SK-N-DZ (cell line): ENCODE data around the gene TBC1D22A. TPM values are rescaled to one million over a fixed set of nuclear protein-coding genes. Genes with fewer than 3 reads are reported as not detected.
"Not testable (repeated sequence)": the region's sequence is repeated elsewhere in the genome, so short reads cannot be mapped to it uniquely, and the experiment has no call there.

ENCODE experiments used
- DNase-seq: peaks from one replicate; pipeline ENCODE4 v3.0.0-alpha.2; 2015; ENCODE audit warnings: low spot score
- polyA plus RNA-seq, 2 experiments: library from polyadenylated mRNA; depleted of rRNA; stranded (reverse); fragments of >200 nt; gene quantifications; 2 replicates each; pipeline ENCODE4 v1.2.3, GENCODE V29; 2014

Gene TBC1D22A, protein sequence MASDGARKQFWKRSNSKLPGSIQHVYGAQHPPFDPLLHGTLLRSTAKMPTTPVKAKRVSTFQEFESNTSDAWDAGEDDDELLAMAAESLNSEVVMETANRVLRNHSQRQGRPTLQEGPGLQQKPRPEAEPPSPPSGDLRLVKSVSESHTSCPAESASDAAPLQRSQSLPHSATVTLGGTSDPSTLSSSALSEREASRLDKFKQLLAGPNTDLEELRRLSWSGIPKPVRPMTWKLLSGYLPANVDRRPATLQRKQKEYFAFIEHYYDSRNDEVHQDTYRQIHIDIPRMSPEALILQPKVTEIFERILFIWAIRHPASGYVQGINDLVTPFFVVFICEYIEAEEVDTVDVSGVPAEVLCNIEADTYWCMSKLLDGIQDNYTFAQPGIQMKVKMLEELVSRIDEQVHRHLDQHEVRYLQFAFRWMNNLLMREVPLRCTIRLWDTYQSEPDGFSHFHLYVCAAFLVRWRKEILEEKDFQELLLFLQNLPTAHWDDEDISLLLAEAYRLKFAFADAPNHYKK
- 6.1 and 11.8 TPM in 2 replicates for polyA plus RNA-seq (2014; cell fraction: cytosol; rRNA removed)
- polyA plus RNA-seq (2014; cell fraction: nucleus; rRNA removed) = 5.7 and 8.3 TPM in 2 replicates

DNA sequence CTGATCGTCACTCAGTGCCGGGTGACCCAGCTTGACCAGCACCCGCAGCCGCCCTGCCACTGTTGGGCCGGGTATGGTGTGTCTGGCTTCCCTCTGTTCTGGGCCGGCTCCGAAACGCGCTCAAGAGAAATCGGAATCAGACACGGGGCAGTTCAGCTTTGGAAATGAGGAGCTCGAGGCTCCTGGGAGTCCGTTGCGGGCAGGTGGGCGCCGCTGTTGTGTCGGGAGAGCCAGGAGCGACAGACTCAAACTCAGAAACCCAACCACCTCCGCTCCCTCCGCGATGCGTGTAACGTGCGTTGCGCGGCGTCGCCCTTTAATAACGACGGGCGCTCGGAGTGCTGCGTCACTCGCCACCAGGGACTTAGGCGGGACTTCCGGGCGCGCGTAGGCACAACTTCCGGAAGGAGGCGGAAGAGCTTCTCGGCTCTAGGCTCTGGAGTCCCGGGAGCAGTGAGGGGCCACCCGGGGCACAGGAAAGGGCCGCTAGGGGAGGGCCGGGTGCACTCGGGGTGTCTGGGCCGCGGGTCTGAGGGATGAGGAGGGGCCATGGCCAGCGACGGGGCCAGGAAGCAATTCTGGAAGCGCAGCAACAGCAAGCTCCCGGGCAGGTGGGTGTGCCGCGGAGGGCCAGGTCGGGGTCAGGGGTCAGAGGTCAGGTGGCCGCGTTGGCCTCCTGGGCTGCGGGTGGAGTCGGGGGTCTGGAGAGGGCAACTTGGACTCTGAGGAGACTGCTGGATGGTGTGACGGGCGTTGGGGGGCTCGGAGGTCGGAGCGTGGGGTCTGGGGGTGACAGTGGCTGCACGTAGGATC is at the start of gene TBC1D22A:
Gene TBC1D22A, plus strand, starts transcription at position 413 of the 813 bp plus-strand sequence. Its CDS starts 137 bp downstream, at position 550.
- DNase-seq = peak; percentile 95

DNA sequence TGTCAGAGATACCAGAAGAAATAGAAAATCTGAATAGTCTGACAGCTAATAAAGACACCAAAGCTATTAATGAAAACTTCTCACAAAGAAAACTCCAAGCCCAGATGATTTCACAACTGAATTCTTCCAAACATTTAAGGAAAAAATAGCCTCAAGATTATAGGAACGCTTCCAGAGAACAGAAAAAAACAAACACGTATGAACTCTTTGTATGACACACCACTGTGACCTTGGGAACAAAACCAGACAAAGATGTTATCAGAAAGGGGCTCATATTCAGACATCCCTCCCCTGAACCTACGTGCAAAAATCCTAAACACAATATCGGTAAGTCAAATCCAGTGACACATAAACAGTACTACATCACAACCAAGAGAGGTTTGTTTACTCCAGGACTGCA is 47.9 kb upstream of the TBC1D22A start:
- no peak for DNase-seq

DNA sequence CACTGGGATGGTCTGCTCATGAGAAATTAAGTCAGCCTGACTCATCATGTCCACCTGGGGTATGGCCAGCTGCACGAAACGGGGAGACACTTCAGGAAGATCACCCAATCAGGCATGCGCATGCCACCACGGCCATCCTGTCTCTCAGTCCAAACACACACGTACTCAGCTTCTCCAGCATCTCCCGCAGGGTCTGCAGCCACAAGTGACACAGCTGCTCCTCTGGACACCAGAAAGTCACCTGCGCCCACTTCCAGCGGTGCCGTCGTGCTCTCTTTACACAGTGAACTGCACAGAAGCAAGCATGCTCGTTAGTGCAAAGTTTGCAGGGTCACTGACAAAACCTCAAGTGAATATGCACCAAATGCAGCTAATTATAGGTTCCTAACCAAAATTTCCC is 42.5 kb upstream of the TBC1D22A start:
- DNase-seq = no peak

DNA sequence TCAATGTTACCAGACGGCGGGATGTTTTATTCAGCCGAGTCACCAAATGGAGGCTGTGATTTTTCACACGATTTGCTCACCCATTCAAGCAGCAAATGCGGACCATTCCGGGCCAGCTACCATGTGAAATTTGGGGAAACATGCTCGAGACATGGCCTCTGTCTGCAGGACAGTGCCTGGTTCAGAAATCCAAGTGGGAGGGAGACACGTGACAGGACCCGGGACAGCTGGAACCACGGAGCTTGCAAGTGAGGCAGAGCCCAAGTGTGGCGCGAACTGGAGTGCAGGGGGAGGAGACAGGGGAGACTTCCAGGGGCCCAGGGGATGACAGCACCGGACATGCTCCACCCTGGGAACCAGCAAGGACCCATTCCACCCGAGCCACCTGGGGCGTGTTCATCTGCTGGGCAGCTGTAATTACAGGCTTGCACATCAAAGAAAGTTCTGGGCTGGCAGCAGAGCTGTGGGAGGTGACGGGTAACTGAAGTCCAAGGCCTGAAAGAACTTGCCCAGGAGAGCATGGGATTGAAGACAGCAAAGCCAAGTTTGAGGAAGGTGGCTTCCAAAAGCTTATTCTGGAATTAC is 40.9 kb upstream of the TBC1D22A start:
- no peak for DNase-seq

DNA sequence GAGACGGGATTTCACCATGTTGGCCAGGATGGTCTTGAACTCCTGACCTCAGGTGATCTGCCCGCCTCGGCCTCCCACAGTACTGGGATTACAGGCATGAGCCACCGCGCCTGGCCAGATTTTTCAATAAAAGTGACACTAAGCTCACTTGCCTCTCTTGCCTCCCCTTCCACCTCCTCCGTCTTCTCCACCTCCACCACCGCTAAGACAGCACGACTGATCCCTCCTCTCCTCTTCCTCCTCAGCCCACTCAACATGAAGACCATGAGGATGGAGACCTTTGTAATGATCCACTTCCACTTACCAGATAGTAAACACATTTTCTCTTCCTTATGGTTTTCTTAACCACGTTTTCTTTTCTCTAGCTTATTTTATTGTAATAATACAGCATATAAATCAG is 38.6 kb upstream of the TBC1D22A start:
- no peak for DNase-seq

DNA sequence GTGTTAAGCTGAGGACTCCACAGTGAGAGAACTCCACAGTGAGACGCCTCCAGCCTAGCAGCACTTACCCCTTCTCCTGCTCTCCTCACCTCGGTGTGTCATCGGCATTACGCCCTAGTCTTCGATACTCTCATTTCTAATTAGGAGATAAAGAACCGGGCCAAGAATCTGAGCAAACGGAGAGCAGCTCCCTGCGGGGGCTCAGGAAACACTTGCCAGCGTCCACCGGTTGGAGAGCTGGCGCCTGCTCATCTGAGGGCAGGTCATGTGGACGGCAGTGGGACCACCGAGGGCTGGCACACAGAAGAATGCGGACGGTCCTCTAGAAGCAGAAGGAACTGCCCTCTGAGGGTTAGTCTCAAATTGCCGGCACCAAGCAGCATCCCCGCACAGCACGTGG is 37.4 kb upstream of the TBC1D22A start:
- DNase-seq = no peak

DNA sequence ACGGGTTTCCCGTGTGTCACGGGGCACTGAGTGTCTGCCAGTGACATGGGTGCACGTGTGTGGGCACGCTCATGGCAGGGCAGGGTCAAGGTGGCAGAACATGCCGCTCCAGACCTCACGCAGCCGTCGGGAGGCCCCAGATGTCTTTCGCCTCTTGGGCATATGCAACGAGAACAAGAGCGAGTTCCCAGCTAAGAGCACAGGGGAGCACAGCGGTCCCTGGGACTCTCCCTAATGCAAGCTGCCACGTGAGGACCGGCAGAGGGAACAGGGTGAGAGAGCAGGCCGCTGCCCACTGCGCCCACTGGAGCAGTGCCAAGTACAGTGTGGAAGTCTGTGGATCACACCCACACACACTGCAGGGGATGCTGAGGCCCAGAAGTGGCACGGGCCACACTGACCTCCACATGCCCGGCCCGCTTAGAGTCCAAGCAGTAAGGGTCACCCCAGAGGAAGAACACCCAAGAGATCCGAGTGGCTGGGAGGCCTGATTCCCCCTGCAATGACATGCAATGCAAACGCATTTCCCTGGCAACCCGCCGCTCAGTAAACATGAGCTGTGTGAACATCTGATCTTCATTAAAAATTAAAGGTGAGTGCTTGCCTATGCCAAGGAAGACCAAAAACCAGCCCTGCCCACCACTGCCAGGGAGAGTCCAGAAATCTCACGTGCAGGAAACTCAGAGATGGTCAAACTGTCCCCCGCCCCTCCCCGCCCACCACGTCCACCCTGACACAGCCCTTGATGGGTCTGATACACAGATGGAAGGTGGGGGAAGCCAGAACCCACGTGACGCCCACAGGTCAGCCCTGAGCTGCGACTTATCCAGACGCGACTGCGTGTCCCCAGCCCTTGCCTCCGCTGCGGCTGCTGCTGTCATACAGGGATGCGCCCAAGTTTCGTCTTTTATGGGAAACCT is 36.1 kb upstream of the TBC1D22A start:
- DNase-seq = no peak

DNA sequence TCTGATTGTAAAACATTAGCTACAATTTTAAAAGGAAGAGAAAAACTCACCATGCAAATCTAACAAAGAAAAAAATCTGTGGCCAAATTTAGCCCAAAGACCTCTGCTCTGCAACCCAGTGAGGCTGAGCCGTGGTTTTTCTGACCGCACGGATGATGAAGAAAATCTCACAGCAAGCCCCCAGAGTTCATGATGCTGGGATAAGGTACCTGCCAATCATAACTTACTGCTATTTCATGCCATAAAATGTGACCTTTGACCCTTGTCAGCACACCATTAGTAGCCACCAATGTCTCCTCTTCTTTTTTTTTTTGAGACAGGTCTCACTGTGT is 35.5 kb upstream of the TBC1D22A start:
- no peak for DNase-seq

DNA sequence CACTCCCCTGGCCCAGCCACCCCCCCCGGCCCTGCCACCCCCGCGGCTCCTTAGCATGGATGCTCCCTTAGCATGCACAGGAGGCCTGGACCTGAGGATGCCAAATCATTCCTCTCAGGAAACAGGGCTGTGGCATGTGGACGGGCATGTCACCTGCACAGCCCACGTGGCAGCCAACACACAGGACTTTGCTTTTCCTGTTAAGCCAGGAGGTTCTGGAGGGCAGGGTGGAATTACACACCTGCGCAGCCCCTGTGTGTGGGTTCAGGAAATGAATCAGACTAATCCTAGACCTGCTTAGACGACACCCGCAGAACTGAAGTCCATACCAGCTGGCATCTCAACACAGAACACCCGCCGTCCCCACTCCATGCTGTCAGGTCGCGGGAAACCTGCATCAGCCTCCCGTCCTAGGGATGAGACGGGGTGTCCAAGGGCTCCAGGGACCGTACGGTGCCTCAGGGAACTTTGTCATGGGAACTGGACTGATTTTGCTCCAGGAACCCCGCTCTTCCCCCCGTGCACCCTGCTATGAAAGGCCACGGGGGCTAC is 34.6 kb upstream of the TBC1D22A start:
- DNase-seq = no peak

DNA sequence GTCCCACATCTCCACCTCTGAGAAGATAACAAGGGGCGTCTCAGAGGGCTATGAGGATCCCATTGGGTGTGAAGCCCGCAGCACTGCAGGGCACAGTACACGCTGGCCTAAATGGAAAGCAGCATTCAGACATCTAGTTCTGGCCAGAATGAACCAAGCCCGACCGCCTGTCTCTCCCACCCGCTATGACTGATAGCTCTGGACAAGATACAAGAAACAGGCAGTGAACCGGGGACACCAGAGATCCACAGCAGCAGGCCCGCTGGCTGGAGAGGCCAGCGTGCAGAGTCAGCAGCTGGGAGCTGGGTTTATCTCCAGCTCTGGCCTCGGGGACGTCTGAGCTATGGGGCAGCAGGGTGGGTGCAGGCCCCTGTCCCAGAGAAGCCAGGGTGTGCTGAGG is 34.0 kb upstream of the TBC1D22A start:
- DNase-seq = no peak

DNA sequence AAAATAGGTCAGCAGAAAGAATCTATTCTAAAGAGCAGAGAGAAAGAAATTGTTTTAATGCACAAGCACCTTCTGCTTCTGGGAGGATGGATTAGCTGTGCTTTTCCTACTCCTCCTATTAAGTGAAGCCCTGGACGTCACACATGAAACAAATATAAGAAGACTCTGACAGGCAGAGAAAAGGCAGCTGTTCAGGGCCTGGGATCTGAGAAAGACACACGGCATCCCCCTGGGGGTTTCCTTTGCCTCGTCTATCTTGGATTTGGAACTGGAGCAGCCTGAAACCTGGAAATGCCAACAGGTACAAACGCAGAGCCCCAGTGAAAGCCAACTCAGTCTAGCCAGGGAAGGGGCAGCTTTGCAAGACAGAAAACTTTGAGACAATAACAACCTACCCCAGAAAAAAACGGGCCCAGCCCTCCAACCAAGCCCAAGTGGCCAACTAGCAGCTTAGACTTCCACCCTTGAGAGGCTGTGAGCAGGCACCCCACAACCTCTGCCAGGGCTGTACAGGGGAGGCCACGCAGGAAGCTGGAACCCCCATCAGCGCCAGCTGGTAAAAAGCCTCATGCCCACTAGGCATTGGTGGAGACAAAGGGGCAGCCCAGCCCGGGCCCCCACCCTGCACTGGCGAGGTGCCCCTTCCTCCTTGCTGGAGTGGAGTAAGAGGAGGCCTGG is 31.7 kb upstream of the TBC1D22A start:
- DNase-seq = no peak

DNA sequence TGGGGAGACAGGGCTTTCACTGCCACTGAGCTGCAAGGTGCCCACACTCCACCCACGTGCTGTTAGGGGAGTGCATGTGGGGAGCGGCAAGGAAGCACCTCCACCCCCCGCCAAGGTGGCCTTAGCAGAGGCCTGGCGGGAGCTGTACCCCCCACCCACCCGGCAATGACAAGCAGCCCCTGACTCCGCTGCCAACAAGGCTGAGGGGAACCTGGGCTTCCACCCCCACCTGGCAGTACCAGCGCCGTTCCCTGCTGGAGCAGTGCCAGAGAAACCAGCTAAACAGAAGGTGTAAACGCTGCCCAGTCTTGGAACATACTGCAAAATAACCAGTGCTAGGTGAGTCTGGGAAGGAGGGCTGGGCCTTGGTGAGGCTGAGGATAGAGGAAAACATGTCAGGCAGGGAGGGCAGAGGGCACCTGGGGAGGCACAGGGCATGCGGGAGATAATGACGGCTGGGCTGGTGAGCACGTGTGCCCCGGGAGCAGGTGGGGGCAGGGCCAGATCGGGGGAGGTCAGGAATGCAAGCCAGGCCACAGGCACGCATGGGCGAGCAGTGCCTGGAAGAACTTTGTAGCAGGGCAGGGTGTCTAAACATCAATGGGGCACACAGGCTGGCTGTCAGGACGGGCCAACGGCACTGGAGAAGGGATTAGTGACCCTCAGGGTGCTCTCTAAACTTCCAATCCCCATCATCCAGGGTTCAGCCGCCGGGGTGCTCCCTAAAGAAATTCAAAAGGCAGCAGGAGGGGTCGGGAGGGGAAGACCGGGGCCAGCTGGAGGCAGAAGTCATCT is 31.0 kb upstream of the TBC1D22A start:
- DNase-seq = no peak

DNA sequence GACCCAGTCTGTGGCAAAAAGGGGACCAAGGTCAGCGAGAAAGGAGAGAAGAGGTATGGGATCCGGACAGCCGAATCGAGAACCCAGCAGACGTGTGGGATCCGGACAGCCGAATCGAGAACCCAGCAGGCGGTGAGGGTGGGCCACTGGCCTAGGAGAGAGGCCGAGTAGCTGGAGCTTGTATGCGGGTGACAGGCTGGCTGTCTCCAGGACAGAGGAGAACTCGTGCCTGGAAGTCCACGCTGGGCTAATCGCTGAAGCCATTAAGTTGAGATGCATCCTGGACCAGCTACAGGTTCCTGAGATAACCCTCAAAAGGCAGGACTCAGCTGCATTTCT is 30.4 kb upstream of the TBC1D22A start:
- no peak for DNase-seq

DNA sequence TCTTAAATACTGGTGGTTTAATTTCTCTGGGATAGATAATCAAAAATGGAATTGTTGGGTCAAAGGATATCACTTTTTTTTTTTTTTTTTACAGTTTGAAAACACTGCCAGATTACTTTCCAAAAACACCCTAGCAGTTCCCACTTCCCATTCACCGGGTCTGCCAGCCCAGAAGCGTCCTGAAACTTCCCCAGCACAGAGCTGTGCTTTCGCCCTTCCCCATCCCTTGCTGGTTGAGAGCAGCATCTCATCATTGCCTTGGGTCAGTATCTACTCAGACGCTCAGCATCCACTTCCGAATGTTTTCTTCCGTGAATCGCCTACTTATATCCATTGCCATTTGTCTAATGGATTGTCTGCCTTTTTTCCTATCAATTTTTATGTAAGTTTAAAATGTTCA is 29.9 kb upstream of the TBC1D22A start:
- DNase-seq = no peak

DNA sequence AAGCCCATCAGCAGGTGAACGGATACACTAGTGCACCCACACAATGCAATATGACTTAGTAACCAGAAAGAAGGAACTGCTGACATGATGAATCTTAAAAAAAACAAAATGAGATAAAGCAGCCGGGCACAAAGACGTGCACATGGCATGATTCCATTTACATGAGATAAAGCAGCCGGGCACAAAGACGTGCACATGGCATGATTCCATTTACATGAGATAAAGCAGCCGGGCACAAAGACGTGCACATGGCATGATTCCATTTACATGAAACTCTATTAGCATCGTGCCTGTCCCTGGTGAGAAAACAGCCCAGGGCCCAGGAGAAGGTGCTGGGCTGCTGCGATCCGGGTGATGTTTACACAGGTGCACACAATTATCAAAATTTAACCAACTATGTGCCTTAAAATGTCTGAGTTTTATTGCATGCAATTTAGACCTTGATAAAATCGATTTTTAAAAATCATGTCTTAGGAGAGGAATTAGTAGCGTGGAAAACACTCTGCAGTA is 28.2 kb upstream of the TBC1D22A start:
- DNase-seq = not testable (repeated sequence)

DNA sequence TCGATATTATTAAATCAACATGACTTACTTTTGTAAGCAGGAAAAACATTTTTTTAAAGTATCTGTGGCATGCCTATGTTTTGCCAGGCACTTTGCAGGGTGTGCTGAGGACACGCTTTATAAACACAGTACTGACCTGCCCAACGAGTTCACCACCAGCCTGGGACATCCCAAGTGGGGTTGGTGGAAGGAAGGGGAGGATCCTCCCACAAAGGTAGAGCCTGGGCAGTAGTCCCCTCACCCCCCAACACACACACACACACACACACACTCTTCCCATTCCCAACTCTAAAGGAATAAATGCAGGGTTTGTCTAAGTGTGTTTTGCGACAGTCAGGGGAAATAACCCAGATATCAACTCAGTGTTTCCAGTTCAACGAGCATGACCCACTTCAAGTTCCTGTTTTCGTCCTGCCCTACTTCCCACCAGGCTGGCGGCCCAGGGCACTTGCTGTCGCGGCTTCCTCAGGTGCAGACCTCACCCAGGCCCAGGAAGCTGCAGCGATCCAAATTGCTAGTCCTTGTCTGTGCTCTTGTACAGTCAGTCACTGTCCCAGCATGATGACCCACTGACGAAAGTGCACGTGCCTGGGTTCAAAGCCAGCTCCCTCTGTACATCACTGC is 27.5 kb upstream of the TBC1D22A start:
- no peak for DNase-seq

DNA sequence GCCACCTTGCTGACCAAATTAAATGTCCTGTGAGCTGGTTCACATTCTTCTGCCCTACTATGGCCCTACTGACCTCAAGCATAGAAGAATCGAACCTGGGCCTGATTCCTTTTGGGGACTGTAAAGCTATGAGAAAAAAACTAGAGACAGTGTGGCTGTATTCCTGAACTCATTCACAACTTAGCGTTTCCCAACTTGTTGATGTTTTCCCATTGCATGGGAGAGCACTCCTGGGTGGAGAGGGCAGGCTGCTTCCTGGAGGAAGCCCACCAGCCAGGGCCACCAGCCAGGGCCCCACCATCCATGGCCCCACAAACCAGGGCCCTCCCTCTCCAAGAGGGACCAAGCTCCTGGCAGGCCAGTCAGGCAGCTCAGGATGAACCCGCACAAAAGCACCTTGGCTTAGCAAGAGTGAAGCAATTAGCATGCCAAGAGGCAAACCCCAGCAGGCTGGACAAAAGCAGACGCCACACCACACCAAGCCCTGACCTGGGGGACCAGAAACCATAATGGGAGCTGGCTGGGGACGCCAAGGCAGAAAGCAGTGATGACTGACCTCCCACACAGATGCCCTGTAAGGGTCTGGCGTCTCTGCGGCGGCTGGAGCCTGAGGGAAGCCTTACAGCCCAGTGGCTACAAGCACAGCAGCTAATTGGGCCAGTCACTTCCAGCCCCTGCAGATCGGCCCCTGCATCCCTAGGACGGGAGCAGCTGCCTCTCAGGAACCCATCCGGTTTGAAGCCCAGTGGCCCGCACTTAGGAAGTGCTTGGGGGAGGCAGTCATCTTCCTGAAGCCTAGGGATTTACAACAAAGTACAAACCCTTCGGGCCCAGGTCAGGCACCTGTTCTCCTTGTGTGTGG is 26.5 kb upstream of the TBC1D22A start:
- no peak for DNase-seq

DNA sequence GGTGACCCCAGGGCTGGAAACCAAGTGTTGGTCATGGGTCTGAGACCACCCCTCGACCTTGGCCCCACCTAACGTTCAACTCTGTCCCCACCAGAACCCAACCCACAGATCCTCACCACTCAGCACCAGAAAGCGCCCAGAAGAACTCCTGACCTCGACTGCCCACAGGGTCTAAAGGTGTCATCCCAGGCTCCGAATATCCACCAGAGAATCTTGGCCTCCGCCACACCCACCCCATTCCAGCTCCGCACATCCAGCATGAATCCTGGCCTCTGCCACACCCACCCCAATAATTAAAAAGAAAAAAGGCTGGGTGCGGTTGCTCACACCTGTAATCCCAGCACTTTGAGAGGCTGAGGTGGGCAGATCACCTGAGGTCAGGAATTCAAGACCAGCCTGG is 25.7 kb upstream of the TBC1D22A start:
- DNase-seq = no peak
